CD8-positive, alpha-beta memory T cell (primary cell): Measurements from ENCODE around the gene RCOR2. TPM values are rescaled to one million over a fixed set of nuclear protein-coding genes. Genes with fewer than 3 reads are reported as not detected.

Experiments used
- CTCF ChIA-PET: fragments of 350-600 bp; sonication (Branson Sonifier 250); formaldehyde crosslinking; loops from one replicate; lab custom pipeline; 2021; ENCODE audit warnings: antibody characterized with exemption; lab: Charles Lee
- POLR2A ChIA-PET: fragments of 350-600 bp; sonication (Branson Sonifier 250); formaldehyde crosslinking; loops from one replicate; lab custom pipeline; 2021; ENCODE audit warnings: antibody characterized with exemption; lab: Charles Lee
- DNase-seq, 5 donors: peaks; one replicate each; pipeline versions ENCODE4 v3.0.0 to v3.0.0-alpha.2; 2020 to 2022; ENCODE audit warnings: mixed read lengths in 1 of 5
- H3K27ac ChIP-seq: one replicate; pipeline ENCODE4 v1.7.0; 2013; ENCODE audit warnings: low read depth, mild to moderate bottlenecking, low read length, moderate library complexity
- H3K27me3 ChIP-seq: 2 replicates; pipeline ENCODE4 v1.7.0; 2013; ENCODE audit warnings: low read length, mild to moderate bottlenecking; ENCODE audit not compliant: insufficient read depth, poor library complexity, severe bottlenecking
- H3K36me3 ChIP-seq: 2 replicates; pipeline ENCODE4 v1.7.0; 2013; ENCODE audit warnings: mild to moderate bottlenecking, low read length, moderate library complexity; ENCODE audit not compliant: insufficient read depth
- H3K4me1 ChIP-seq: 2 replicates; pipeline ENCODE4 v1.7.0; 2013; ENCODE audit warnings: mild to moderate bottlenecking, low read length, moderate library complexity; ENCODE audit not compliant: insufficient read depth
- H3K4me3 ChIP-seq: 2 replicates; pipeline ENCODE4 v1.7.0; 2013; ENCODE audit warnings: mild to moderate bottlenecking, low read length
- H3K9me3 ChIP-seq: 2 replicates; pipeline ENCODE4 v1.7.0; 2013; ENCODE audit warnings: mild to moderate bottlenecking, low read length
- H3K27ac Mint-ChIP-seq, 8 donors: one replicate each; pipeline ENCODE4 v1.8.0; 2020 to 2021; ENCODE audit warnings: mixed read lengths in 8 of 8, mild to moderate bottlenecking in 6 of 8, inconsistent platforms in 3 of 8, moderate library complexity in 3 of 8
- H3K27me3 Mint-ChIP-seq, 2 donors: one replicate each; pipeline ENCODE4 v1.8.0; 2020 to 2021; ENCODE audit warnings: mixed read lengths in 2 of 2, mild to moderate bottlenecking in 1 of 2, moderate library complexity in 1 of 2
- H3K36me3 Mint-ChIP-seq, 3 donors: one replicate each; pipeline ENCODE4 v1.8.0; 2020 to 2021; ENCODE audit warnings: mixed read lengths in 3 of 3, inconsistent platforms in 1 of 3, mild to moderate bottlenecking in 1 of 3
- H3K4me1 Mint-ChIP-seq, 3 donors: one replicate each; pipeline ENCODE4 v1.8.0; 2020 to 2021; ENCODE audit warnings: mixed read lengths in 3 of 3, inconsistent platforms in 1 of 3, mild to moderate bottlenecking in 1 of 3
- H3K4me3 Mint-ChIP-seq, 7 donors: one replicate each; pipeline ENCODE4 v1.8.0; 2020 to 2021; ENCODE audit warnings: mixed read lengths in 7 of 7, mild to moderate bottlenecking in 6 of 7, moderate library complexity in 4 of 7, inconsistent platforms in 2 of 7
- H3K9me3 Mint-ChIP-seq, 5 donors: one replicate each; pipeline ENCODE4 v1.8.0; 2020 to 2022; ENCODE audit warnings: mixed read lengths in 5 of 5, mild to moderate bottlenecking in 3 of 5, moderate library complexity in 2 of 5, inconsistent platforms in 1 of 5
- polyA plus RNA-seq: library from polyadenylated mRNA; unstranded; fragments of 300-500 nt; fragmentation: Illumina TruSeq; gene quantifications from one replicate; pipeline ENCODE4 v1.2.3, GENCODE V29; 2021
- total RNA-seq, 2 experiments: library from RNA; stranded (reverse); gene quantifications; one replicate each; pipeline ENCODE4 v1.2.3, GENCODE V29; 2021

RCOR2 gene
- total and polyA plus RNA-seq, 3 experiments from 2014 or later = 0.11 to 0.13 TPM; not detected in 1

DNA sequence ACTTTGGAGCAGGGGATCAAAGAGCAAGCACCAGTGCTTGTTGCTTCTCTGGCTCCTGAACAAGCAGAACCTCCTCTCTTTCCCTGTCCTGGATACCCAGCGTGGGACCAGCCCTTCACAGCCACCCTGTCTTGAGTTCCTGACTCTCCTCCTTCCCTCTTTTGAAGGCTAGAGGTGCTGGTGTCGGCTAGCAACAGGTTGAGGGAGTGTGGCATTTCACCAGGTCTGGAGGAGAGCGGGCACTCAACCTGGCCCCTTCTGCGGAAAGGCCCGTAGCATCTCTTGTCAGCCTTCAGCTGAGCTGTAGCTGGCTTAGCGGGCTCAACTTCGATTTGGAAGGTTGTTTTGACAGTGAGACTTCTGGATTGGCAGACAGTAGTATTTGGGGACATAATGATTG, 26.6 kb downstream of the RCOR2 start:
- peaks cover 68 to 82% (median 72%) of the 10 kb centered on the region in 3 donors for H3K4me1 Mint-ChIP-seq
- CTCF ChIA-PET = interaction anchor here (4.2 kb wide), 1 partner anchor 53 kb away, joined by 20 read pairs; no protein-coding TSS in a partner anchor
- Histone ChIP-seq H3K27me3 (no peaks in the 10 kb centered on the region), H3K36me3 (peaks cover 6% of the 10 kb centered on the region), H3K27ac (no peak overlapping the region), H3K9me3 (no peaks in the 10 kb centered on the region), H3K4me3 (no peak overlapping the region), H3K4me1 (peaks cover 59% of the 10 kb centered on the region)
- no peaks in the 10 kb centered on the region for H3K27me3 Mint-ChIP-seq
- H3K9me3 Mint-ChIP-seq = no peaks in the 10 kb centered on the region
- no peak for DNase-seq
- peak overlapping the region; percentile 90 to 98 (median 95) for H3K4me3 Mint-ChIP-seq
- peak overlapping the region; percentile 80 to 99 (median 96) for H3K27ac Mint-ChIP-seq
- peaks cover 0 to 29% (median 0%) of the 10 kb centered on the region in 3 donors for H3K36me3 Mint-ChIP-seq
- POLR2A ChIA-PET = interaction anchor here (1.2 kb wide), 1 partner anchor 52 kb away, joined by 3 read pairs; the partner anchor contains the start of gene MARK2

GRCh38 chr11:63889344-63889743, 27.6 kb downstream of the RCOR2 start:
- H3K4me1 Mint-ChIP-seq = peaks cover 70 to 82% (median 80%) of the 10 kb centered on the region in 3 donors
- no peaks in the 10 kb centered on the region for H3K9me3 ChIP-seq
- H3K36me3 ChIP-seq = no peaks in the 10 kb centered on the region
- peak overlapping the region; percentile 90 to 98 (median 95) for H3K4me3 Mint-ChIP-seq
- peak overlapping the region; percentile 85 for H3K27ac ChIP-seq
- peaks cover 64% of the 10 kb centered on the region for H3K4me1 ChIP-seq
- peak overlapping the region; percentile 77 for H3K4me3 ChIP-seq
- CTCF ChIA-PET = interaction anchor here (4.6 kb wide), 1 partner anchor 52 kb away, joined by 19 read pairs; the partner anchor contains the start of gene MARK2
- H3K27me3 Mint-ChIP-seq = no peaks in the 10 kb centered on the region
- H3K9me3 Mint-ChIP-seq = no peaks in the 10 kb centered on the region
- no peaks in the 10 kb centered on the region for H3K27me3 ChIP-seq
- peak overlapping the region; percentile 80 to 99 (median 97) for H3K27ac Mint-ChIP-seq
- H3K36me3 Mint-ChIP-seq = peaks cover 0 to 25% (median 0%) of the 10 kb centered on the region in 3 donors
- POLR2A ChIA-PET = interaction anchor here (1.2 kb wide), 1 partner anchor 51 kb away, joined by 3 read pairs; the partner anchor contains the start of gene MARK2
- no peak for DNase-seq

GRCh38 chr11:63888170-63889086, 28.5 kb downstream of the RCOR2 start:
- Mint-ChIP-seq H3K4me3 (peak overlapping the region; percentile 90 to 98 (median 95)), H3K27ac (peak overlapping the region; percentile 80 to 99 (median 97)), H3K9me3 (no peaks in the 10 kb centered on the region), H3K27me3 (no peaks in the 10 kb centered on the region), H3K36me3 (peaks cover 0 to 19% (median 0%) of the 10 kb centered on the region in 3 donors), H3K4me1 (peaks cover 70 to 83% (median 82%) of the 10 kb centered on the region in 3 donors)
- no peaks in the 10 kb centered on the region for H3K27me3 ChIP-seq
- DNase-seq = peak; percentile 59 to 81 (median 69)
- H3K4me3 ChIP-seq = peak overlapping the region; percentile 77
- H3K27ac ChIP-seq = peak overlapping the region; percentile 85
- H3K9me3 ChIP-seq = no peaks in the 10 kb centered on the region
- H3K36me3 ChIP-seq = no peaks in the 10 kb centered on the region
- peaks cover 73% of the 10 kb centered on the region for H3K4me1 ChIP-seq
- ChIA-PET POLR2A (interaction anchor here (0.8 to 1.8 kb wide), 3 partner anchors 22 to 112 kb away, joined by 3 to 8 read pairs (median 4); partner anchors contain the start of gene MARK2), CTCF (interaction anchor here (0.6 to 4.6 kb wide), 7 partner anchors 10 to 51 kb away, joined by 3 to 19 read pairs (median 3); partner anchors contain the start of gene MARK2)

- Mint-ChIP-seq H3K4me3 (peak overlapping the region; percentile 86 to 98 (median 94)), H3K9me3 (no peaks in the 10 kb centered on the region), H3K27me3 (no peaks in the 10 kb centered on the region), H3K36me3 (peaks cover 0 to 18% (median 0%) of the 10 kb centered on the region in 3 donors), H3K4me1 (peaks cover 72 to 87% (median 84%) of the 10 kb centered on the region in 3 donors), H3K27ac (peak overlapping the region; percentile 80 to 99 (median 97))
- Histone ChIP-seq H3K4me3 (peak overlapping the region; percentile 77), H3K9me3 (no peaks in the 10 kb centered on the region), H3K27me3 (no peaks in the 10 kb centered on the region), H3K36me3 (no peaks in the 10 kb centered on the region), H3K4me1 (peaks cover 82% of the 10 kb centered on the region), H3K27ac (peak overlapping the region; percentile 85)
- ChIA-PET CTCF (interaction anchor here (0.9 to 4.6 kb wide), 5 partner anchors 9 to 50 kb away, joined by 3 to 19 read pairs (median 4); partner anchors contain the start of gene MARK2), POLR2A (interaction anchor here (0.8 to 1.8 kb wide), 3 partner anchors 21 to 113 kb away, joined by 3 to 8 read pairs (median 4); partner anchors contain the start of gene MARK2)
- DNase-seq = no peak
These were observed 29.5 kb downstream of the RCOR2 start for GRCh38 chr11:63887386-63887999.

DNA sequence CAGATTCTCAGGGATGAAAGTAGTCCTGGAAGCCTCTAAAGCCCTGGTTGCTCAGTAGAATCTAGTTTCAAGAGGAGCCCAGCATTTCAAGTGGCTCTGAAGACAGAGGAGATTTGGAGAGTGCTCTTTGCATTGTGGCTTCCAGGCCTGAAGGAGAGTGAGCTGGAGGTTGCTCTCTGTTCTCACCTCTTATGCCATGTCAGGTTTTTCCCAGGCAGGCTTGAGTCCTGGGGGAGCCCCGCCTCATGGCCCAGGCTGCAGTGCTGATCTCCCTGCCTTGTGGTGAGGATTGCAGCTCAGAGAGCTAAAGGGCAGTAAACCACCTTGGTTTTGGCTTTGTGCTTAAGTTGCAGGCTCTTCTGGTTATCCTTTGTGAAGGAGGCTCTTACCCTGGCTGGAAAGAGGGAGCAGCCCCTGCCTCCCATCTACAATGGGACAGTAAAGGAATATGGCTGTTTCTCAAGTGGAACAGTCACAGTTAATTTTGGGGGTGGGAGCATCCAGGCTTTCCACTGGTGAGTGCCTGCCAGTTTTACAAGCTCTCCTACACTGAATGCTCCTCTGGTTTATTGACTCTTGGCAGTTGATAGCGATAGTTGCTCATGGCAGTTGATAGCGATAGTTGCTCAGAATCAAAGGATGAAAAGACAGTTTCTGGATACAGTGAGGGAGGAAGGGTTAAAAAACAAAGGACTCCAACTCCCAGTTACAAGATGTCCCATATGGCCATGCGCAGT, 32.6 kb downstream of the RCOR2 start:
- H3K4me1 Mint-ChIP-seq = peaks cover 65 to 83% (median 79%) of the 10 kb centered on the region in 3 donors
- H3K36me3 Mint-ChIP-seq = peaks cover 0 to 12% (median 0%) of the 10 kb centered on the region in 3 donors
- Histone ChIP-seq H3K27me3 (no peaks in the 10 kb centered on the region), H3K4me1 (peaks cover 77% of the 10 kb centered on the region), H3K36me3 (no peaks in the 10 kb centered on the region), H3K27ac (no peak overlapping the region), H3K4me3 (no peak overlapping the region), H3K9me3 (no peaks in the 10 kb centered on the region)
- H3K27ac Mint-ChIP-seq = peak overlapping the region; percentile 63 to 95 (median 76)
- no peaks in the 10 kb centered on the region for H3K9me3 Mint-ChIP-seq
- DNase-seq = no peak
- no peak overlapping the region for H3K4me3 Mint-ChIP-seq
- POLR2A ChIA-PET = no interaction called here
- H3K27me3 Mint-ChIP-seq = no peaks in the 10 kb centered on the region
- CTCF ChIA-PET = interaction anchor here (1.2 to 4.6 kb wide), 4 partner anchors 11 to 61 kb away, joined by 3 to 19 read pairs (median 5); partner anchors contain the start of gene MARK2

DNA sequence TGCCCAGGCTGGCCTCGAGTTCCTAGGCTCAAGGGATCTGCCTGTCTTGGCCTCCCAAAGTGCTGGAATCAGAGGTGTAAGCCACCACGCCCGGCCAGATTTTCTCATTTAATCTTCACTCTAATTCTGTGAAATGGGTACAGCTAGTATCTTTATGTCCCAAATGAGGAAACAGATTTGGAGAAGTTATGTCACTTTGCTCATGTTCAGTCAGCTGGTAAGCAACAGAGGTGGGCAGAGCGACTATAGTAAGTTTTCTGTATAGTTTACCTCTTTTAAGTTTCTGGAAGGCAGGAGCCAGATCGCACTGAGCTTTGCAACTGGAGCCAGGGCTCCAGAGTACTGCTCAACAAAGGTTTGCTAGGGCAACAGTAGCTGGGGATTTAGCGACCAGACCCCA, 33.2 kb downstream of the RCOR2 start:
- H3K27ac Mint-ChIP-seq = peak overlapping the region; percentile 21 to 87 (median 68)
- Histone ChIP-seq H3K36me3 (no peaks in the 10 kb centered on the region), H3K4me1 (peaks cover 74% of the 10 kb centered on the region), H3K27me3 (no peaks in the 10 kb centered on the region), H3K9me3 (no peaks in the 10 kb centered on the region), H3K4me3 (no peak overlapping the region), H3K27ac (no peak overlapping the region)
- ChIA-PET POLR2A (no interaction called here), CTCF (interaction anchor here (0.7 to 1.5 kb wide), 4 partner anchors 14 to 62 kb away, joined by 3 to 7 read pairs (median 3); partner anchors contain the start of gene MARK2)
- H3K27me3 Mint-ChIP-seq = no peaks in the 10 kb centered on the region
- H3K4me3 Mint-ChIP-seq = peak overlapping the region in 1 of 7 donors; percentile 13
- no peaks in the 10 kb centered on the region for H3K9me3 Mint-ChIP-seq
- DNase-seq = no peak
- H3K36me3 Mint-ChIP-seq = peaks cover 0 to 16% (median under 1%) of the 10 kb centered on the region in 3 donors
- peaks cover 61 to 83% (median 79%) of the 10 kb centered on the region in 3 donors for H3K4me1 Mint-ChIP-seq
